Testis (tissue), 2 donors: ENCODE data around the gene PPP1R13L.

Source experiments
- CTCF ChIP-seq, 3 experiments: fragments of 450-650 bp in 2 of 3; fragments of 200-600 bp in 1 of 3; sonication (generic) in 1 of 3; IDR thresholded peaks; one replicate each; pipeline ENCODE4 v1.5.1; 2016 to 2019; ENCODE audit warnings: antibody characterized with exemption in 3 of 3, mild to moderate bottlenecking in 2 of 3, moderate library complexity in 1 of 3
- POLR2A ChIP-seq: fragments of 450-650 bp; IDR thresholded peaks from one replicate; pipeline ENCODE4 v1.6.1; 2017; ENCODE audit warnings: antibody characterized with exemption, mild to moderate bottlenecking, moderate library complexity

GRCh38 chr19:45376045-45376724, 28.7 kb downstream of the PPP1R13L start:
- TF ChIP-seq CTCF (IDR thresholded peaks at IDR 0.05) (no peak), POLR2A (no peak)
